GM12801 (cell line): Measurements from ENCODE around the gene ATF5.
"Not testable (repeated sequence)": the region's sequence is repeated elsewhere in the genome, so short reads cannot be mapped to it uniquely, and the experiment has no call there.

ENCODE experiments used
- CTCF ChIP-seq: IDR thresholded peaks from one replicate; pipeline ENCODE4 v1.5.1; 2011; ENCODE audit warnings: control low read depth; ENCODE audit not compliant: insufficient read length; ENCODE audit errors: extremely low read depth

Gene ATF5

GRCh38 chr19:49954933-49955332, 25.9 kb downstream of the ATF5 start:
- TF ChIP-seq CTCF = no peak

DNA sequence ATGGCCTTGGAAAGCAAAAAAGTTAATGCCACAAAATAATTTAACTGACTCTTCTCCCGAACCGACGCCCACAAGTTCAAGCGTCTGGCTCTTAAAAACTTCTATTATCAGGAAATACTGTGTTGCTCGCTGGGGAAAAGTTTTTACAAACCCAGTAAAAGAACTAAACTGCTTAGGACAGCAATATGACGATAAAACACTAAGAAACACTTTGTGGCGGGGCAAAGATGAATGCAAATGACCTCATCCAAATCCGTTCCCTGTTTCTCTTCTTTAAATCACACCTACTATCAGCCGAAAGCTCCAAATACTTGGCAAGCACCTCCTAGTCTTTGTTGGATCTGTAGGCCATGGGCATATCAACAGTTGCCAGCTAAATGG, 27.1 kb downstream of the ATF5 start:
- TF ChIP-seq CTCF = no peak

- TF ChIP-seq CTCF = no peak
Measured at GRCh38 chr19:49957262-49957915, 28.4 kb downstream of the ATF5 start.

GRCh38 chr19:49960980-49961379, 32.0 kb downstream of the ATF5 start, which contains the start of gene SIGLEC11:
TSS of gene SIGLEC11 (minus strand) at chr19:49961172. CDS start at chr19:49961081, 91 bp downstream.
- not testable (repeated sequence) for TF ChIP-seq CTCF

GRCh38 chr19:49968279-49968922, 39.4 kb downstream of the ATF5 start:
- no peak for TF ChIP-seq CTCF

DNA sequence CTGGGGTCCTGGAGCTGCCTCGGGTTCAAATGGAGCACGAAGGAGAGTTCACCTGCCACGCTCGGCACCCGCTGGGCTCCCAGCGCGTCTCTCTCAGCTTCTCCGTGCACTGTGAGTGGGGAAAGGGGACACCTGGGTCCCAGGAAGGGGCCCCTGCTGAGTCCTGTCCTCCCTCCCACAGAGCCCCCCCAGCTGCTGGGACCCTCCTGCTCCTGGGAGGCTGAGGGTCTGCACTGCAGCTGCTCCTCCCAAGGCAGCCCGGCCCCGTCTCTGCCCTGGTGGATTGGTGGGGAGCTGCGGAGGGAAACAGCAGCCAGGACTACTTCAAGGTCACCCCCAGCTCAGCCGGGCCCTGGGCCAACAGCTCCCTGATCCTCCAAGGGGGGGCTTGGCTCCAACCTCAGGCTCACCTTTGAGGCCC, 43.0 kb downstream of the ATF5 start:
- no peak for TF ChIP-seq CTCF

DNA sequence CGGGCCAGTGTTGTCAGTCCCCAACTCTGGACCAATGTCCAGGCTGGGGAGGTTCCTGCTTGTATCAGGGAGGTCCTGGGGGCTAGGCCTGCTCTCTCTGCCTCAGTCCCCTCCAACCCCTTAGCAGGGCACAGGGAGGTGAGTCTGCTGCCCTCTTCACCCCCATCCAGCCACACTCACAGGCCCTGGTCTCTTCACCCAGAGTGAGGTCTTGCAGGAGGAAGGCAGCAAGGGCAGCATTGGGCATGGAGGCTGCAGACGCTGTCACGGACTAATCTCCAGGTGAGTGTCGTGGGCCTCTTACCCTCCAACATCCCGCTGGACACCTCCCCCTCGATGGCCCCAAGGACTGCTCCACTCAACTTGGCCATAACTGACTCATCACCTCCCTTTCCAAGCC, 43.8 kb downstream of the ATF5 start:
- TF ChIP-seq CTCF = no peak
